Measurements from ENCODE around the gene CALML6.

DNA sequence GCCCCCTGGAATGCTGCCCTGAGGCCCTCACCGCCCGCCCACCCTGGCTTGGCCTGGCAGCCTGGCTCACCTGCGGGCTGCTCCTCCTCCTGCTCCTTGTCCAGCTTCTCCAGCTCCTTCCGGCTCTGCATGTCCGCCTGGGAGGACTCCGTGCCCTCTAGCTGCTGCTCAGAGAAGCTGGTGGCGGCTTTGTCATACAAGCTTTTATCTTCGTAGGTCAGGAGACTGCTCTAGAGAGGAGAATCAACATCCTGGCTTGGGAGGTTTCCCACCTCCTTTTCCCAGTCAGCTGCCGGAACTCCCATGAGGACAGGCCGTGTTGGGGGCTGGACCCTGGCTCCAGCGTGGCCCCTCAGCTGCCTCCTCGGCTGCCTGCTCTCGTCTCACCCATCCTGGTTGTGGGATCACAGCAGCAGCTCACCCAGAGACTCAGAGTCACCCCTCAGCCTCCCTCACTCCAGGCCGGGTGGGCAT, 40.6 kb downstream of the CALML6 start:
- TF ChIP-seq, protein P1, sequence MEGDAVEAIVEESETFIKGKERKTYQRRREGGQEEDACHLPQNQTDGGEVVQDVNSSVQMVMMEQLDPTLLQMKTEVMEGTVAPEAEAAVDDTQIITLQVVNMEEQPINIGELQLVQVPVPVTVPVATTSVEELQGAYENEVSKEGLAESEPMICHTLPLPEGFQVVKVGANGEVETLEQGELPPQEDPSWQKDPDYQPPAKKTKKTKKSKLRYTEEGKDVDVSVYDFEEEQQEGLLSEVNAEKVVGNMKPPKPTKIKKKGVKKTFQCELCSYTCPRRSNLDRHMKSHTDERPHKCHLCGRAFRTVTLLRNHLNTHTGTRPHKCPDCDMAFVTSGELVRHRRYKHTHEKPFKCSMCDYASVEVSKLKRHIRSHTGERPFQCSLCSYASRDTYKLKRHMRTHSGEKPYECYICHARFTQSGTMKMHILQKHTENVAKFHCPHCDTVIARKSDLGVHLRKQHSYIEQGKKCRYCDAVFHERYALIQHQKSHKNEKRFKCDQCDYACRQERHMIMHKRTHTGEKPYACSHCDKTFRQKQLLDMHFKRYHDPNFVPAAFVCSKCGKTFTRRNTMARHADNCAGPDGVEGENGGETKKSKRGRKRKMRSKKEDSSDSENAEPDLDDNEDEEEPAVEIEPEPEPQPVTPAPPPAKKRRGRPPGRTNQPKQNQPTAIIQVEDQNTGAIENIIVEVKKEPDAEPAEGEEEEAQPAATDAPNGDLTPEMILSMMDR (conservative IDR thresholded peaks at IDR 0.05), result no peak
- no peak for TF ChIP-seq ZFX (IDR thresholded peaks at IDR 0.05)
